HL-60 (cell line): ENCODE measurements around the gene KCNG1.

Experiments used
- DNase-seq, 2 experiments: peaks; one replicate each; pipeline ENCODE4 v3.0.0-alpha.2; 2010 to 2020; ENCODE audit warnings: low read depth in 1 of 2, low spot score in 1 of 2
- H3K27ac ChIP-seq: fragments of 250-450 bp; sonication (Bioruptor Pico); replicated peaks from 2 replicates; pipeline ENCODE4 v1.5.1; 2020; ENCODE audit warnings: mild to moderate bottlenecking, moderate library complexity
- H3K27me3 ChIP-seq: fragments of 250-450 bp; sonication (Bioruptor Pico); 2 replicates; pipeline ENCODE4 v1.5.1; 2021; ENCODE audit warnings: mild to moderate bottlenecking, moderate library complexity; ENCODE audit not compliant: insufficient read depth, poor library complexity, severe bottlenecking
- H3K4me3 ChIP-seq: replicated peaks from 2 replicates; pipeline ENCODE4 v1.5.1; 2011; ENCODE audit warnings: mild to moderate bottlenecking, control low read depth, low read length; ENCODE audit not compliant: insufficient read depth
- CTCF ChIP-seq: IDR thresholded peaks from one replicate; pipeline ENCODE4 v1.5.1; 2011; ENCODE audit warnings: low read length, control low read depth, inconsistent platforms; ENCODE audit not compliant: insufficient read depth
- GABPA ChIP-seq: IDR thresholded peaks from 2 replicates; pipeline ENCODE4 v1.6.1; 2012; ENCODE audit warnings: low read depth
- POLR2AphosphoS5 ChIP-seq: IDR thresholded peaks from 2 replicates; pipeline ENCODE4 v1.6.1; 2012; ENCODE audit warnings: low read depth
- SPI1 ChIP-seq: IDR thresholded peaks from 2 replicates; pipeline ENCODE4 v1.6.1; 2012; ENCODE audit warnings: low read depth, mild to moderate bottlenecking, borderline replicate concordance
- TF ChIP-seq, protein P1 (sequence below): IDR thresholded peaks from 2 replicates; pipeline ENCODE4 v1.6.1; 2012; ENCODE audit warnings: low read depth; ENCODE audit not compliant: insufficient replicate concordance

Gene KCNG1

GRCh38 chr20:51005214-51005613, 17.7 kb downstream of the KCNG1 start:
- H3K27ac ChIP-seq = no peak overlapping the region
- H3K27me3 ChIP-seq = peaks cover 13% of the 10 kb centered on the region
- TF ChIP-seq POLR2AphosphoS5 (no peak), CTCF (no peak), GABPA (no peak), SPI1 (no peak)
- TF ChIP-seq, protein P1, sequence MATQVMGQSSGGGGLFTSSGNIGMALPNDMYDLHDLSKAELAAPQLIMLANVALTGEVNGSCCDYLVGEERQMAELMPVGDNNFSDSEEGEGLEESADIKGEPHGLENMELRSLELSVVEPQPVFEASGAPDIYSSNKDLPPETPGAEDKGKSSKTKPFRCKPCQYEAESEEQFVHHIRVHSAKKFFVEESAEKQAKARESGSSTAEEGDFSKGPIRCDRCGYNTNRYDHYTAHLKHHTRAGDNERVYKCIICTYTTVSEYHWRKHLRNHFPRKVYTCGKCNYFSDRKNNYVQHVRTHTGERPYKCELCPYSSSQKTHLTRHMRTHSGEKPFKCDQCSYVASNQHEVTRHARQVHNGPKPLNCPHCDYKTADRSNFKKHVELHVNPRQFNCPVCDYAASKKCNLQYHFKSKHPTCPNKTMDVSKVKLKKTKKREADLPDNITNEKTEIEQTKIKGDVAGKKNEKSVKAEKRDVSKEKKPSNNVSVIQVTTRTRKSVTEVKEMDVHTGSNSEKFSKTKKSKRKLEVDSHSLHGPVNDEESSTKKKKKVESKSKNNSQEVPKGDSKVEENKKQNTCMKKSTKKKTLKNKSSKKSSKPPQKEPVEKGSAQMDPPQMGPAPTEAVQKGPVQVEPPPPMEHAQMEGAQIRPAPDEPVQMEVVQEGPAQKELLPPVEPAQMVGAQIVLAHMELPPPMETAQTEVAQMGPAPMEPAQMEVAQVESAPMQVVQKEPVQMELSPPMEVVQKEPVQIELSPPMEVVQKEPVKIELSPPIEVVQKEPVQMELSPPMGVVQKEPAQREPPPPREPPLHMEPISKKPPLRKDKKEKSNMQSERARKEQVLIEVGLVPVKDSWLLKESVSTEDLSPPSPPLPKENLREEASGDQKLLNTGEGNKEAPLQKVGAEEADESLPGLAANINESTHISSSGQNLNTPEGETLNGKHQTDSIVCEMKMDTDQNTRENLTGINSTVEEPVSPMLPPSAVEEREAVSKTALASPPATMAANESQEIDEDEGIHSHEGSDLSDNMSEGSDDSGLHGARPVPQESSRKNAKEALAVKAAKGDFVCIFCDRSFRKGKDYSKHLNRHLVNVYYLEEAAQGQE = no peak
- no peak for DNase-seq
- no peak overlapping the region for H3K4me3 ChIP-seq

- H3K27me3 ChIP-seq = peaks cover 13% of the 10 kb centered on the region
Observed at GRCh38 chr20:51004781-51005180, 18.1 kb downstream of the KCNG1 start.

DNA sequence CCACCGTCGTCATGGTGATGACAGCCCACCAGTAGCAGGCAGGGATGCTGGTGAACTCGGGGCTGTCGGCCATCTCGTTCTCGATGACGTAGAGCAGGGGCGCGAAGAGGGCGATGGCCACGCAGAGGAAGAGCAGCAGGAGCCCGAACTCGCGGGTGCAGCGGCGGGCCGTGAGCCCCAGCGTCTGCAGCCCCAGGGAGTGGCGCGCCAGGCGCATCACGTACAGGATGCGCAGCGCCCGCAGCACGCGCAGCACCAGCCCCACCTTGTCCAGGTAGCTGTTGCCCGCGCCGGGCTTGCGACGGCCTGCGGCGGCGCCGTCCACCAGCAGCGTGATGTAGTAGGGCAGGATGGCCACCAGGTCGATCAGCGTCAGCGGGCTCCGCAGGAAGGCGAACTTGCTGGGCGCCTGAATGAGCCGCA, 18.6 kb downstream of the KCNG1 start:
- Histone ChIP-seq H3K27ac (no peak overlapping the region), H3K27me3 (peaks cover 13% of the 10 kb centered on the region), H3K4me3 (no peak overlapping the region)
- no peak for TF ChIP-seq GABPA
- no peak for TF ChIP-seq SPI1
- TF ChIP-seq, protein P1 = no peak
- no peak for TF ChIP-seq CTCF
- no peak for TF ChIP-seq POLR2AphosphoS5
- no peak for DNase-seq

More at GRCh38 chr20:51004781-51005180, 18.1 kb downstream of the KCNG1 start:
- Histone ChIP-seq H3K27ac (no peak overlapping the region), H3K4me3 (no peak overlapping the region)
- TF ChIP-seq CTCF (no peak), SPI1 (no peak), GABPA (no peak), POLR2AphosphoS5 (no peak)
- TF ChIP-seq, protein P1 = no peak
- DNase-seq = no peak
